ENCODE results near the gene DPH6. TPM values are rescaled to one million over a fixed set of nuclear protein-coding genes. Genes with fewer than 3 reads are reported as not detected.

DPH6 gene
- total RNA-seq, 4 donors from 2014 or later: 12.5 to 50.0 (median 19.0) TPM

DNA sequence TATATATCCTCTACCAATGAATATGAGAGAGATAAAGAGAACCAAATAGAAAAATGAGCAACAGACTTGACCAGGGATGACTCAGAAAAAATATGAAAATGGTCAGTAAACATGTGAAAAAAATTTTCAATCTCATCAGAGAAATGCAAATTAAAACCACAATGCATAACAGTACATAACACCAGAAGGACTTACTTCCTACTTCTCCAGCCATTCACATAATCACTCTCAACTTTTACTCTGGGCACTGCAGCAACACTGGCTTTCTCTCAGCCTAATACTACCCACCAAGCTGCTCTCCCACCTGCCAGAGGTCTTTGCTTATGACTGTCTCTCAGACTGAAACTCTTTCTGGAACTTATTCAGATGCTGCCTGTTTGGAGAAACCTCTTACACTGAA is 49.4 kb downstream of the DPH6 start:
- Histone ChIP-seq H3K4me3 (no peak overlapping the region), H3K9me3 (no peaks in the 10 kb centered on the region), H3K27ac (no peak overlapping the region), H3K27me3 (no peaks in the 10 kb centered on the region), H3K36me3 (no peaks in the 10 kb centered on the region), H3K4me1 (peaks cover 7% of the 10 kb centered on the region)
- no peak for TF ChIP-seq POLR2AphosphoS5 (IDR thresholded peaks at IDR 0.05)
- DNase-seq (ENCODE audit: low spot score in 2 of 2): no peak

GRCh38 chr15:35495080-35495479 is 50.9 kb downstream of the DPH6 start:
- H3K4me1 ChIP-seq: peaks cover 7% of the 10 kb centered on the region
- H3K27ac ChIP-seq: no peak overlapping the region
- 78% methylated on average over 3 of the region's 3 CpGs for WGBS
- no peak overlapping the region for H3K4me3 ChIP-seq
- H3K36me3 ChIP-seq: no peaks in the 10 kb centered on the region
- H3K9me3 ChIP-seq: no peaks in the 10 kb centered on the region
- H3K27me3 ChIP-seq: no peaks in the 10 kb centered on the region
- DNase-seq (ENCODE audit: low spot score in 2 of 2): no peak
- TF ChIP-seq POLR2AphosphoS5 (IDR thresholded peaks at IDR 0.05) (no peak), CTCF (IDR thresholded peaks at IDR 0.05) (no peak), POLR2A (IDR thresholded peaks at IDR 0.05) (no peak), EP300 (IDR thresholded peaks at IDR 0.05) (no peak)

- peaks cover 2% of the 10 kb centered on the region for H3K9me3 ChIP-seq
- H3K27me3 ChIP-seq: no peaks in the 10 kb centered on the region
- no peaks in the 10 kb centered on the region for H3K4me1 ChIP-seq
- 63% methylated on average over 3 of the region's 3 CpGs for WGBS
- no peak overlapping the region for H3K4me3 ChIP-seq
- no peak for DNase-seq (ENCODE audit: low spot score in 2 of 2)
- H3K36me3 ChIP-seq: peaks cover 8% of the 10 kb centered on the region
- TF ChIP-seq POLR2AphosphoS5 (IDR thresholded peaks at IDR 0.05) (no peak), POLR2A (IDR thresholded peaks at IDR 0.05) (no peak), CTCF (IDR thresholded peaks at IDR 0.05) (no peak)
- H3K27ac ChIP-seq: no peak overlapping the region
Measured at GRCh38 chr15:35491999-35492398, 54.0 kb downstream of the DPH6 start.

- H3K27ac ChIP-seq: no peak overlapping the region
- WGBS: 76% methylated on average over 3 of the region's 3 CpGs
- H3K27me3 ChIP-seq: no peaks in the 10 kb centered on the region
- TF ChIP-seq EP300 (IDR thresholded peaks at IDR 0.05) (no peak), POLR2A (IDR thresholded peaks at IDR 0.05) (no peak), POLR2AphosphoS5 (IDR thresholded peaks at IDR 0.05) (no peak), CTCF (IDR thresholded peaks at IDR 0.05) (no peak)
- H3K4me1 ChIP-seq: no peaks in the 10 kb centered on the region
- peaks cover 12% of the 10 kb centered on the region for H3K36me3 ChIP-seq
- peaks cover 10% of the 10 kb centered on the region for H3K9me3 ChIP-seq
- no peak overlapping the region for H3K4me3 ChIP-seq
- no peak for DNase-seq (ENCODE audit: low spot score in 2 of 2)
Measured at GRCh38 chr15:35491173-35491572, 54.8 kb downstream of the DPH6 start.

DNA sequence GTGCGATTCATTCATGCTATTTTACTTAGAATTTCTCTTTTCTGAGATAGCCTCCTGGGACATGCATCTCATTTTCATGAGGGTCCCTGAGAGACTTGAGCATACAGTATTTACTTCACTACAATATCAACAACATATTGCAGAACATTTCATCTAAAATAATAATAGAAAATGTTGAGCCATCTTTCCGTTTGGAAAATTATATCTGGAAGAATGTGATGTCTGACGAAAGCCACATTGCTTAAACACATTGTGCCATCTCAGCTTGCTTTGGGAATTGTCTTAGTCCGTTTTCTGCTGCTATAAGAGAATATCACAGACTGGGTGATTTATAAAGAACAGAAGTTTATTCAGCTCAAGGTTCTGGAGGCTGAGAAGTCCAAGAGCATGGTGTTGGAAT is 55.5 kb downstream of the DPH6 start:
- no peak overlapping the region for H3K4me3 ChIP-seq
- H3K4me1 ChIP-seq: no peaks in the 10 kb centered on the region
- TF ChIP-seq POLR2A (IDR thresholded peaks at IDR 0.05): no peak
- TF ChIP-seq EP300 (IDR thresholded peaks at IDR 0.05): no peak
- no peak for TF ChIP-seq CTCF (IDR thresholded peaks at IDR 0.05)
- no peak for TF ChIP-seq POLR2AphosphoS5 (IDR thresholded peaks at IDR 0.05)
- peaks cover 12% of the 10 kb centered on the region for H3K36me3 ChIP-seq
- DNase-seq (ENCODE audit: low spot score in 2 of 2): no peak
- no peaks in the 10 kb centered on the region for H3K27me3 ChIP-seq
- H3K9me3 ChIP-seq: peaks cover 12% of the 10 kb centered on the region
- no peak overlapping the region for H3K27ac ChIP-seq
- WGBS: 85% methylated on average over 4 of the region's 4 CpGs

GRCh38 chr15:35487417-35487816 is 58.5 kb downstream of the DPH6 start:
- no peak for DNase-seq (ENCODE audit: low spot score in 2 of 2)
- Histone ChIP-seq H3K27ac (no peak overlapping the region), H3K4me3 (no peak overlapping the region), H3K9me3 (peaks cover 12% of the 10 kb centered on the region), H3K4me1 (peaks cover under 1% of the 10 kb centered on the region), H3K36me3 (peaks cover 12% of the 10 kb centered on the region), H3K27me3 (no peaks in the 10 kb centered on the region)
- WGBS: 100% methylated on average over 2 of the region's 2 CpGs
- TF ChIP-seq CTCF (IDR thresholded peaks at IDR 0.05) (no peak), POLR2AphosphoS5 (IDR thresholded peaks at IDR 0.05) (no peak), POLR2A (IDR thresholded peaks at IDR 0.05) (no peak), EP300 (IDR thresholded peaks at IDR 0.05) (no peak)

All from suprapubic skin (tissue), 4 donors.